CD4-positive, alpha-beta T cell treated with Interleukin-2 at 100 ng/mL for 4 hours (primary cell): Measurements from ENCODE around the gene TBXAS1.
"Not testable (repeated sequence)": the region's sequence is repeated elsewhere in the genome, so short reads cannot be mapped to it uniquely, and the experiment has no call there.

Experiments used
- DNase-seq: peaks from one replicate; pipeline ENCODE4 v3.0.0-alpha.2; 2020; ENCODE audit warnings: low spot score

The TBXAS1 gene

GRCh38 chr7:139827042-139827441, 2.0 kb upstream of the TBXAS1 start:
- DNase-seq, result no peak

GRCh38 chr7:139828446-139828845, 618 bp upstream of the TBXAS1 start:
- no peak for DNase-seq

DNA sequence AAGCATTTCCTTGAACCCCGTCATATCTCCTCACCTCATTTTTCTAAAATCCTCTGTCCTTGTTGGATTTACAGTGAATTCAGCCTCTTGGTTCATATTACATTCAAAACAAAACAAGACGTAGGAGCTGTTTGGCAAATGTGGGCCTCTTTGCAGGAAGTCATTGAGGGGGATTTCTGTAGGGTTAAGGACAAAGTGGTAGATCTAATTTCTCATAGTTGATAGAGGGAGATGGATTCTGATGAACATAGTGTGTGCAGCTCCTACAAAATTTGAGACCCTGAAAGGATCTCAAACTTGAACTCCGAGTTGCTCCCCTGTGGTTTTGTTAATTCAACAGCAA, 682 bp downstream of the TBXAS1 start:
- DNase-seq, result no peak

DNA sequence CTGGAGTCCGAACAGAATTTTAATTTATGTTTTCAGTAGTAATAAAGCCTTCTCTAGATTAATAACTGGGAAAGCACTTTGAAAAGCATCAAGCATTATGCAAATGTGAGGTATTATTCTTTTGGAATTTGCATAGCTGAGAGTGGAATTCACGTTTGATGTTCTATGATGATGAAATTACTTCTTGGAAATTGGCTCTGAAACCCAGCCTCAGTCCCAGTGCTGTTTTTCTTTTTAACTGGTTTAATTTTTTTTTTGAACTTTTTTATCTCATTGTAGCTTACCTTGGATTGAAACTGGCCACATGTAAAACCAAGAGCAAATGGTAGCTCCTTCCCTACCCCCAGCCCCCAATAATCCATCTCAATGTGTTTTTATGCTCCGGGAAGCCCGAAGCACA, 1.2 kb downstream of the TBXAS1 start:
- DNase-seq, result no peak

GRCh38 chr7:139830782-139831501, 1.9 kb downstream of the TBXAS1 start:
- DNase-seq, result no peak

GRCh38 chr7:139835848-139836247, 6.8 kb downstream of the TBXAS1 start:
- DNase-seq, result not testable (repeated sequence)

DNA sequence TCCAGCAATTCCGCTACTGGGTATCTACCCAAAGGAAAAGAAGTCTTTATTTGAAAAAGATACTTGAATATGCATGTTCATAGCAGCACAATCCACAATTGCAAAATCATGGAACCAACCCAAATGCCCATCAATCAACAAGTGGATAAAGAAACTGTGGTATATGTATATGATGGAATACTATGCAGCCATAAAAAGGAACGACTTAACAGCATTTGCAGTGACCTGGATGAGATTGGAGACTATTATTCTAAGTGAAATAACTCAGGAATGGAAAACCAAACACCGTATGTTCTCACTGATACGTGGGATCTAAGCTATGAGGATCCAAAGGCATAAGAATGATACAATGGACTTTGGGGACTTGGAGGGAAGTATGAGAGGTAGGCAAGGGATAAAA, 8.2 kb downstream of the TBXAS1 start:
- DNase-seq, result not testable (repeated sequence)

DNA sequence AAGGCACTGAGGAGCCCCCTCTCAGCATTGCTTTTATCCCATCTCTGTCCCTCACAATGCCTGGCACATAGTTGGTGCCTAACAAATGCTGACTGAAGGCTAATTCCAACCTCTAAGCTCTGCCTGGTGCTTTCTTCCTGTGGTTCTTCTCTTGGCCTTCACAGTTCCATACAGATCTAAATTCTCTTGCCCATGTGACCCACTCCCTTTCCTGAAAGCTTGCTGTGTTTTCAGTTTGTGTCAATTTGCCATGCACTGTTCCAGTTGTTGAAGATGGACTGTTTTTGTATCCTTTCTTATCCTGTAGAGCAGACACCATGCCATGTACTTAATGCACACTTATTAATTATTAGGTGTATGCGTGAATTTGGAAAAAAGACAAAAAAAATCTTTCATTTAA, 9.2 kb downstream of the TBXAS1 start:
- DNase-seq, result no peak

DNA sequence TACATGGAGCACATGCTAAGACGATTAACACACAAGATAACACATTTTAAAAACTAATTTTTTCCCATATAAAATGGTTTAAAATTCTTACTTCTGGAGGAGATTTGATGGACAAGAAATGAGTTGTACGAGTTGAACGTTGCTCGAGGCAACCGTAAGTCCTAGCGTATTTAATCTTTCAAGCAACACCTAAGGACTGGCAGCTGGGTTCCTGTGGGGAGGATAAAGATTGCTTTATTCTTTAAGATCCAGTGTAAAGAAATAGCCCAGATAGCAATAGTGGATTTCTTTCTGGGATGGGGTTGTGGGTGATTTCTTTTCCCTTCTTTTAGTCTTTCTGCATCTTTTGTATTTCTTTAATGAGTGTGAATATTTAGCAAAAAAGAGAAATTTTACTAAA, 9.8 kb downstream of the TBXAS1 start:
- DNase-seq, result no peak

- DNase-seq, result no peak
These were observed 11.7 kb downstream of the TBXAS1 start for GRCh38 chr7:139840776-139841175.

- DNase-seq, result no peak
These were observed 13.5 kb downstream of the TBXAS1 start for GRCh38 chr7:139842401-139843210.

DNA sequence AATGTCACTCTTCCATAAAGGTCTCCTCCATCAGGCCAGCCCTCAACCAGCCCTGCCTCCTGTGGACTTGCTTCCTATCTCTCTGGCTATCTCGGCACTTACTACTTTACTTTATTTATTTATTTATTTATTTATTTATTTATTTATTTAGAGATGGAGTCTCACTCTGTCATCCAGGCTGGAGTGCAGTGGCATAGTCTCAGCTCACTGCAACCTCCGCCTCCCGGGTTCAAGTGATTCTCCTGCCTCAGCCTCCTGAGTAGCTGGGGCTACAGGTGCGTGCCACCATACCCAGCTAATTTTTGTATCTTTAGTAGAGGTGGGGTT, 14.1 kb downstream of the TBXAS1 start:
- not testable (repeated sequence) for DNase-seq

GRCh38 chr7:139844779-139845442, 15.8 kb downstream of the TBXAS1 start:
- DNase-seq, result no peak

DNA sequence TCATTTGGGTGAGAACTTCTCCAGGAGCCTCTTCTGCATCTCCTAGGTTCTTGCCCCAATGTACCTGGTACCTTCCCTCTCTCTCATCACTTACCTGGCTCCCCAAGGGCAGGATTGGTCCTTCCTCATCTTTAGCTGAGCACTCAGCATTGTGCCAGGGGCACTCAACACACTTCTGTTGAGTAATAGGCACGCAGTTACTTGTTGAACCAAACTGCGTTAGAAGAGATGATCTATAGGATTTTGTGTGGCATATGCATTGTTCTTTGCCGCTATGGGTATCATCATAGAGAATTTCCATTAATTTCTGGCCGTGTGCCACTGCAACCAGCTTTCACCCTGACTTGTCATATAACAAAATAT, 16.4 kb downstream of the TBXAS1 start:
- no peak for DNase-seq

DNA sequence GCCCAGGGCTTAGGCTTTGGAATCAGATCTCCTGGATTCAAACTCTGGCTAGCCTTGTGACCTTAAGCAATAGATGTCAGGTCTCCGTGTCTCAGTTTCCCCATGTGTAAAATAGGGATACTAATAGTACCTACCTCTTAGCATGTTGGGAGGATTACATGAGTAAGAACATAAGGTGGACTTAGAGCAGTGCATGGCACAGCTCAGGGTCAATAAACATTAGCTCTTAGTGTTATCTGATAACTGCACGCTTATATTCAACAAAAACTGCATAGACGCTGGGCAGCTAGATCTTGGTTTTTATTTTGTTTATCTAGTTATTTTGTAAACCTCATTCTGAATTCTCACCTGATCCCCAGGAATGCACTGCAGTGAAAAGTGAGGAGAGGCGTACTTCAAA, 17.2 kb downstream of the TBXAS1 start:
- DNase-seq, result no peak

DNA sequence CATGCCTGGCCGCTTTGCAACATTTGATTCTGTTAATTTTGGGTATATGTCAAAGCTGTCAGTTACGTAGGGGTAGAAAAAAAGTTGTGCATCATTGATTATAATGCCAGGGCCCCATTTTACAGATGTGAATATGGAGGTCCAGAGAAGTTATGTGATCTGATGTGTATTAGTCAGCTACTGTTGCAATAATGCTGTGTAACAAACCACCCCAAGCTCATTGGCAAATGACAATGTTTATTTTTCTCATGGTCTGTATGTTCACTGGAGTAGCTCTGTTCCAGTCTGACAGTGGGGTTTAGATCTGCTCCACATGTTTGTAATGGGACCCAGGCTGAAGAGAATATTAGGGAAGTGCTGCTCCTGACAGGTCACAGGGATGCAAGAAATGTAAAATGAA, 19.2 kb downstream of the TBXAS1 start:
- no peak for DNase-seq

- DNase-seq, result no peak
These were observed 21.8 kb downstream of the TBXAS1 start for GRCh38 chr7:139850906-139851305.

GRCh38 chr7:139851770-139852481, 22.9 kb downstream of the TBXAS1 start:
- no peak for DNase-seq

DNA sequence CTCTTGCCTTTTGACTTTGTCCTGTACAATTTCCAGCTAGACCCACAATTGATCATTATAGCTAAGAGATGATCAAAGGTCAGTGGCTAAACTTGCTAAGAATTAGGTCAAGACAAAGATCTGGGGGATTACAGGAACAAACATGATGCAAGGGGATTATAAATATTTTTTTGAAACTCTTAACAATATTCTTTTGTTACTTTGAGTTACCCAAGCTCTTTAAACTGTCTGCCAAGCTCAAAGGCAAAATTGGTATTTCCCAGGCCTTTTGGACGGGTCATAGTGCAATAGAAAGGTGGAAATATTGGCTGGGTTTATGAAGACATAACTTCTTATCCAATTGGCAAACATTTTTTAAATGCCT, 23.4 kb downstream of the TBXAS1 start:
- DNase-seq, result no peak

- no peak for DNase-seq
These were observed 24.6 kb downstream of the TBXAS1 start for GRCh38 chr7:139853506-139854123.

DNA sequence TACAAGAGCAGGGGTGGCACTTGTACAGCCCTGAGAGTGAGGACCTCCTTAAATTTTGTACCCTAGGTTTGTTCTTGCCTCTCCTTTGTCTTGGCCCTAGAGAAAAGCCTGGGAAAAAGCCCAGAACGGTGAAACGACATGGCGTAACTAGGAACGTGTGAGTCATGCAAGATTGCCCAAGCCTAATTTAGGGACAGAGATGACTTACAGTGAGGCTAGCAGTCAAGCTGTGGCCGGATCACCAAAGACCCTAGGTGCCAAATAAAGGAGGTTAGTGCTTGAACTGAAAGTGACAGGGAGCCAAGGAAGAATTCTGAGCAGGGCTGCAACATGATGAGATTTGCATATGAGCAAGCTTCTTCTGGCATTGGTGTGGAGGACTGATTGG, 25.1 kb downstream of the TBXAS1 start:
- no peak for DNase-seq

DNA sequence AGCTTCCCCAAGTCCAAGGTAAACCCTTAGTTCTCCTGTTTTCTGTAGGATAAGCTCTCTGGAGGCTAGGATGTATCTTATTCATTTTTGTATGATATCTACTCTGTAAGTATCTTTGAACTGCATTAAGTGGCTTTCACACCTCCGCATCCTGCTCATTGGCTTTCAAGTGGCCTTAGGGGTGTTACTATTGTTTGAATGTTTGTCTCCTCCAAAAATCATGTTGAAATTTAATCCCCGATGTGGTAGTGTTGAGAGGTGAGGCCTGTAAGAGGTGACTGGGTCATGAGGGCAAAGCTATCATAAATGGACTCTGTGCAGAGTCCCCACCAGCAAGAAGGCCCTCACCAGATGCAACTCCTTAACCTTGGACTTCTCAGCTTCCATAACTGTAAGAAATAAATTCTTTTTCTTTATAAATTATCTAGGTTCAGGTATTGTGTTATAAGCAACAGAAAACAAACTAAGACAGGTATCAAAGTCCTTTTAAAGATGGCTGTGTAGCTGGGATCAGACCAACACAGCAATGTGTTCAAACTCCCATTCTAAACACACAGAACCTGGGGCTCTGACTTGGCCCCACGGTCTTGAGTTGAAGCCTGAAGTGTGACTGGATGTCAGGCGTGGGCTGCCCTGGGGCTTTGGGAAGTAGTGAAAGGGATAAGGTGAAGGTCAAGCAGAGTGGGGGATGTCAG, 25.9 kb downstream of the TBXAS1 start:
- DNase-seq, result no peak
